Osteocyte (in vitro differentiated cells): ENCODE data around the gene NBEA. TPM values are rescaled to one million over a fixed set of nuclear protein-coding genes. Genes with fewer than 3 reads are reported as not detected.

Source experiments
- DNase-seq: peaks from one replicate; pipeline ENCODE4 v3.0.0; 2021; ENCODE audit warnings: mixed read lengths; ENCODE audit not compliant: unreplicated experiment; ENCODE audit errors: extremely low spot score
- H3K27ac Mint-ChIP-seq: one replicate; pipeline ENCODE4 v1.8.0; 2021; ENCODE audit warnings: mild to moderate bottlenecking, mixed read lengths; ENCODE audit not compliant: unreplicated experiment
- H3K27me3 Mint-ChIP-seq: one replicate; pipeline ENCODE4 v1.8.0; 2021; ENCODE audit warnings: mixed read lengths; ENCODE audit not compliant: unreplicated experiment
- H3K36me3 Mint-ChIP-seq: one replicate; pipeline ENCODE4 v1.8.0; 2021; ENCODE audit warnings: mixed read lengths; ENCODE audit not compliant: unreplicated experiment
- H3K4me1 Mint-ChIP-seq: one replicate; pipeline ENCODE4 v1.8.0; 2021; ENCODE audit warnings: mixed read lengths; ENCODE audit not compliant: unreplicated experiment
- H3K4me3 Mint-ChIP-seq: one replicate; pipeline ENCODE4 v1.8.0; 2021; ENCODE audit warnings: mild to moderate bottlenecking, moderate library complexity, mixed read lengths; ENCODE audit not compliant: unreplicated experiment
- H3K9me3 Mint-ChIP-seq: one replicate; pipeline ENCODE4 v1.8.0; 2021; ENCODE audit warnings: mixed read lengths; ENCODE audit not compliant: unreplicated experiment
- total RNA-seq: library from RNA; stranded (reverse); gene quantifications from 2 replicates; pipeline ENCODE4 v1.2.1, GENCODE V29; 2021
- TF ChIP-seq, protein P1 (sequence below): fragments of 200-600 bp; sonication (generic); IDR thresholded peaks from 2 replicates; pipeline ENCODE4 v1.5.0; 2021; ENCODE audit warnings: antibody characterized with exemption, mild to moderate bottlenecking, moderate library complexity

NBEA gene
- total RNA-seq, 1 donor from 2014 or later, result 10.9 TPM

DNA sequence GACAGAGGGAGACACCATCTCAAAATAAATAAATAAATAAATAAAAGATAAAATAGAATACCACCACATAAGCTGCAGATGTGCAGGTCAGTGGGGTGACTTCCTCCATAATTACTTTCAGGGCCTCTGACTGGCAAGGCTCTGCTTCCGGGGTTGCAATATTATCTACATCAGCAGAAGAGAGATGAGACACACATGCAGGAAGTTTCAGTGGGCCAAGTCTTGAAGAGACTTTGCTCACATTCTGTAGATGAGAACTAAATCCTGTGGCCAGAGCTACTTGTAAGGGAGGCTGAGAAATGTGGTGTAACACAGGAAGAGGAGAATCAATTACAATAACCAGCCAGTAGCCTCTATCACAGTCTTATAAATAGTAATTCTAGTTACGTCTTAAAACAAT lies 624.3 kb downstream of the NBEA start:
- Mint-ChIP-seq H3K27me3 (no peaks in the 10 kb centered on the region), H3K4me1 (no peaks in the 10 kb centered on the region), H3K36me3 (no peaks in the 10 kb centered on the region), H3K27ac (no peak overlapping the region), H3K4me3 (no peak overlapping the region), H3K9me3 (no peaks in the 10 kb centered on the region)
- TF ChIP-seq, protein P1, sequence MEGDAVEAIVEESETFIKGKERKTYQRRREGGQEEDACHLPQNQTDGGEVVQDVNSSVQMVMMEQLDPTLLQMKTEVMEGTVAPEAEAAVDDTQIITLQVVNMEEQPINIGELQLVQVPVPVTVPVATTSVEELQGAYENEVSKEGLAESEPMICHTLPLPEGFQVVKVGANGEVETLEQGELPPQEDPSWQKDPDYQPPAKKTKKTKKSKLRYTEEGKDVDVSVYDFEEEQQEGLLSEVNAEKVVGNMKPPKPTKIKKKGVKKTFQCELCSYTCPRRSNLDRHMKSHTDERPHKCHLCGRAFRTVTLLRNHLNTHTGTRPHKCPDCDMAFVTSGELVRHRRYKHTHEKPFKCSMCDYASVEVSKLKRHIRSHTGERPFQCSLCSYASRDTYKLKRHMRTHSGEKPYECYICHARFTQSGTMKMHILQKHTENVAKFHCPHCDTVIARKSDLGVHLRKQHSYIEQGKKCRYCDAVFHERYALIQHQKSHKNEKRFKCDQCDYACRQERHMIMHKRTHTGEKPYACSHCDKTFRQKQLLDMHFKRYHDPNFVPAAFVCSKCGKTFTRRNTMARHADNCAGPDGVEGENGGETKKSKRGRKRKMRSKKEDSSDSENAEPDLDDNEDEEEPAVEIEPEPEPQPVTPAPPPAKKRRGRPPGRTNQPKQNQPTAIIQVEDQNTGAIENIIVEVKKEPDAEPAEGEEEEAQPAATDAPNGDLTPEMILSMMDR, result no peak
- no peak for DNase-seq

DNA sequence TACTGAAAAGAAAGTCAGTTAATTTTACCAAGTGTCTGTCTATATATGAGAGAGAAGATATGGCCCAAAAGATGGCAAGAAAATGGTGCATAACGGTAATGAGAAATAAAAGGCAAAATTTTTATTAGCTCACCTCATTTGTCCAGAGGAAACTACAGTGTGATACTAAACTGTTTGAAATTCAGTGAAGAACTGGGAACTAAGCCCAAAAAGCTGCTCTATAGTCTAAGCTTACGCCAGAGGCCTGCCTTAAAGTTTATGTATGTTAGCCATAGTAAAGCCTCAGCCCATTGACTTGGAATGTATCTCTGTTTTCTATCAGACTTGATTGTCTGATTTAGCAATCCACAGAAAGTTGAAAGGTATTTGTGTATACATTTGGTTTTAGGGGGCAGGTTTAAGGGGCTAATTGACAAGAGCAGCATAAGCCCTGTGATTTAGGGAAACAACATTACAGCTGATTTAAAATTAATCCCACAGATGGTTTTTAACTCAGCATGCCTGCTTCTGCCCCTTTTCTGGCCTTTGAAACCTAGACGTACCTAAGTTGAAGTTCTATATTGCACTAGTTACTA lies 625.4 kb downstream of the NBEA start:
- H3K27ac Mint-ChIP-seq, result no peak overlapping the region
- TF ChIP-seq, protein P1, result no peak
- no peaks in the 10 kb centered on the region for H3K4me1 Mint-ChIP-seq
- no peaks in the 10 kb centered on the region for H3K9me3 Mint-ChIP-seq
- no peak overlapping the region for H3K4me3 Mint-ChIP-seq
- H3K36me3 Mint-ChIP-seq, result no peaks in the 10 kb centered on the region
- H3K27me3 Mint-ChIP-seq, result no peaks in the 10 kb centered on the region
- no peak for DNase-seq

DNA sequence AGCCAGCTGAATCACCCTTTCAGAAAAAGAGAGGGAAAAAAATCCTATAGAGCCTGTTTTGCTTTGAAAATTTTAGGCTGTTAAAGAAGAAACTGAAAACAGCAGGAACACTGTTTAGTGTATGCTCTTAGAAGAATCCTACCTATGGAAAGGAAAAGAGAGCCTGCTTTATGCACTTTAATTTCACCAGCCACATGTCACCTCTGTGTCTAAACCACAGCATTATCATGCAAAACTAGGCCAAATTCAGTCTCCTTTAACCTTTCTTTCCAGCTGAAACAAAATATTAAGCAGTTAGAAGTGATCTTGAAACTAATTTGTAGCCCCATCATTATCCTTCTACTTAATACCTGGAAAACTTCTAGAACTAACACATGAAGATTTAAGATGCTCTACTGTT lies 631.6 kb downstream of the NBEA start:
- H3K36me3 Mint-ChIP-seq, result no peaks in the 10 kb centered on the region
- no peak overlapping the region for H3K4me3 Mint-ChIP-seq
- H3K27ac Mint-ChIP-seq, result no peak overlapping the region
- H3K27me3 Mint-ChIP-seq, result no peaks in the 10 kb centered on the region
- TF ChIP-seq, protein P1, result no peak
- H3K9me3 Mint-ChIP-seq, result no peaks in the 10 kb centered on the region
- H3K4me1 Mint-ChIP-seq, result no peaks in the 10 kb centered on the region
- no peak for DNase-seq

DNA sequence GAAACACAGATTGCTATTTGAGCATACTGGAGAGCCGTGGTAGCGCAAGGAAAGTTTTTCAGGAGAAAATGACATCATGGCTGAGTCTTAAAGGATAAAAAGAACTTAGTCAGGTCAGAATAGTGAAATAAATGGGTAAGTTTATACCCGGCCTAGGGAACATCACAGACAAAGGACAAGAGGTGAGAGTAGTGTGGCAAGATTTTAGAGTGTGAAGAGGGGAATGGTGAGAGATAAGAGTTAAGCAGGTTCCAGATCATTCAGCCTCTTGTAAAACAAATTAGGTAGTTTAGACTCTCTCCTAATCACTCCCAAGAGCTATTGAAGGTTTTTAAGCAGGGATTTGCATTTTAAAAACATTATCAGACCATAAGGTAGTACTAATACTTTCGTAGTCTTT lies 650.4 kb downstream of the NBEA start:
- H3K27me3 Mint-ChIP-seq, result no peaks in the 10 kb centered on the region
- H3K4me1 Mint-ChIP-seq, result peaks cover 15% of the 10 kb centered on the region
- no peaks in the 10 kb centered on the region for H3K9me3 Mint-ChIP-seq
- TF ChIP-seq, protein P1, result no peak
- no peak overlapping the region for H3K27ac Mint-ChIP-seq
- DNase-seq, result no peak
- H3K36me3 Mint-ChIP-seq, result no peaks in the 10 kb centered on the region
- H3K4me3 Mint-ChIP-seq, result no peak overlapping the region

DNA sequence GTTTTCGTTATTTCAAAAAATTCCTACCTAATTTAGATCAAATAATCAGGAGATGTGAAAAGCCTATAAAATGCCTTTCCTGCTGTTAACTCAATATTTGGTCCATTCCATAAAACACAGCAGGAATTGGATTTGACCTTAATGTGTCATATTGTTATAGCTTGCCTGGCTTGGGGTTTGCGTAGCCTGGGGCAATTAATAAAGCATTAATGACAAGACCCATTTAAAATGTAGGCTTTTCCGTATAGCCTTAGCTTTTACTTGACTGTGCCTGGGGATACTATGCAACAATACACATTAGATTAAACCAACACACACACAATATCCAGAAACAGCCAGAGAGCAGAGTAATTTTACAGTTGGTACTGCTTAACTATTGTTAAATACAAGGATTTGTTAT lies 651.6 kb downstream of the NBEA start:
- no peak overlapping the region for H3K4me3 Mint-ChIP-seq
- peak overlapping the region; percentile 45 for H3K27ac Mint-ChIP-seq
- DNase-seq, result no peak
- H3K36me3 Mint-ChIP-seq, result no peaks in the 10 kb centered on the region
- no peaks in the 10 kb centered on the region for H3K9me3 Mint-ChIP-seq
- peaks cover 25% of the 10 kb centered on the region for H3K4me1 Mint-ChIP-seq
- TF ChIP-seq, protein P1, result no peak
- no peaks in the 10 kb centered on the region for H3K27me3 Mint-ChIP-seq
